NB4 (cell line): ENCODE results near the gene TTC39B.

Source experiments
- CTCF ChIP-seq: IDR thresholded peaks from one replicate; pipeline ENCODE4 v1.5.1; 2012; ENCODE audit warnings: low read depth, low read length
- POLR2A ChIP-seq: IDR thresholded peaks from 2 replicates; pipeline ENCODE4 v1.6.1; 2011; ENCODE audit warnings: mild to moderate bottlenecking; ENCODE audit not compliant: insufficient read length; ENCODE audit errors: extremely low read depth

- TF ChIP-seq CTCF, result no peak
- no peak for TF ChIP-seq POLR2A
Measured at GRCh38 chr9:15272377-15272928, 34.6 kb downstream of the TTC39B start.
